HG03280 (cell line): ENCODE measurements around the gene PLPP4.

Experiments
- ATAC-seq: cut with Tn5 transposase; IDR thresholded peaks from one replicate; pipeline ENCODE4 v1.9.1; 2021; ENCODE audit warnings: mild to moderate bottlenecking, moderate library complexity; ENCODE audit not compliant: unreplicated experiment

The PLPP4 gene

GRCh38 chr10:120515741-120516140 is 58.7 kb downstream of the PLPP4 start:
- ATAC-seq: no peak

GRCh38 chr10:120516426-120516825 is 59.4 kb downstream of the PLPP4 start:
- no peak for ATAC-seq

- ATAC-seq: no peak
Observed at GRCh38 chr10:120517196-120517595, 60.2 kb downstream of the PLPP4 start.

GRCh38 chr10:120517881-120518484 is 61.0 kb downstream of the PLPP4 start:
- ATAC-seq: no peak

GRCh38 chr10:120521880-120522279 is 64.9 kb downstream of the PLPP4 start:
- ATAC-seq: no peak

GRCh38 chr10:120527691-120528090 is 70.7 kb downstream of the PLPP4 start:
- ATAC-seq: no peak

GRCh38 chr10:120530699-120531098 is 73.7 kb downstream of the PLPP4 start:
- ATAC-seq: no peak

GRCh38 chr10:120538091-120538490 is 81.1 kb downstream of the PLPP4 start:
- ATAC-seq: no peak

GRCh38 chr10:120539076-120539475 is 82.0 kb downstream of the PLPP4 start:
- ATAC-seq: no peak

GRCh38 chr10:120540486-120540885 is 83.5 kb downstream of the PLPP4 start:
- ATAC-seq: no peak

- ATAC-seq: no peak
Observed at GRCh38 chr10:120541984-120542383, 85.0 kb downstream of the PLPP4 start.

- no peak for ATAC-seq
Observed at GRCh38 chr10:120542591-120542990, 85.6 kb downstream of the PLPP4 start.

GRCh38 chr10:120543291-120543690 is 86.3 kb downstream of the PLPP4 start:
- ATAC-seq: no peak

GRCh38 chr10:120548210-120548609 is 91.2 kb downstream of the PLPP4 start:
- ATAC-seq: no peak

- no peak for ATAC-seq
Observed at GRCh38 chr10:120552262-120552661, 95.2 kb downstream of the PLPP4 start.

- no peak for ATAC-seq
Observed at GRCh38 chr10:120553911-120554310, 96.9 kb downstream of the PLPP4 start.

GRCh38 chr10:120555436-120555835 is 98.4 kb downstream of the PLPP4 start:
- ATAC-seq: no peak

GRCh38 chr10:120555842-120556532 is 99.0 kb downstream of the PLPP4 start:
- no peak for ATAC-seq

GRCh38 chr10:120557311-120557710 is 100.3 kb downstream of the PLPP4 start:
- no peak for ATAC-seq

- ATAC-seq: no peak
Observed at GRCh38 chr10:120559800-120560199, 102.8 kb downstream of the PLPP4 start.

- no peak for ATAC-seq
Observed at GRCh38 chr10:120562956-120563355, 105.9 kb downstream of the PLPP4 start.

GRCh38 chr10:120570418-120570817 is 113.4 kb downstream of the PLPP4 start:
- ATAC-seq: no peak

- ATAC-seq: no peak
Observed at GRCh38 chr10:120571266-120571665, 114.2 kb downstream of the PLPP4 start.
